Duodenal mucosa (tissue), 2 donors: Measurements from ENCODE around the gene UNC93B1.
A peak's percentile ranks its signal among the peaks of the same experiment; 100 is the strongest.
"Not testable (repeated sequence)": the region's sequence is repeated elsewhere in the genome, so short reads cannot be mapped to it uniquely, and the experiment has no call there.

Experiments used
- H3K27ac ChIP-seq: one replicate; pipeline ENCODE4 v1.7.0; 2013; ENCODE audit warnings: low read depth, low read length
- H3K27me3 ChIP-seq, 2 donors: one replicate each; pipeline ENCODE4 v1.7.0; 2013; ENCODE audit warnings: low read length in 2 of 2, control low read depth in 1 of 2; ENCODE audit not compliant: insufficient read depth in 2 of 2, control insufficient read depth in 1 of 2
- H3K36me3 ChIP-seq, 2 donors: one replicate each; pipeline ENCODE4 v1.7.0; 2013; ENCODE audit warnings: low read length in 2 of 2, control low read depth in 1 of 2; ENCODE audit not compliant: insufficient read depth in 2 of 2, control insufficient read depth in 1 of 2
- H3K4me1 ChIP-seq, 2 donors: one replicate each; pipeline ENCODE4 v1.7.0; 2013; ENCODE audit warnings: low read length in 2 of 2, control low read depth in 1 of 2; ENCODE audit not compliant: insufficient read depth in 2 of 2, control insufficient read depth in 1 of 2
- H3K4me3 ChIP-seq, 2 donors: one replicate each; pipeline ENCODE4 v1.7.0; 2013; ENCODE audit warnings: low read length in 2 of 2, low read depth in 1 of 2
- H3K9ac ChIP-seq, 2 donors: one replicate each; pipeline ENCODE4 v1.7.0; 2013; ENCODE audit warnings: low read length in 2 of 2, low read depth in 1 of 2
- H3K9me3 ChIP-seq, 2 donors: one replicate each; pipeline ENCODE4 v1.7.0; 2013; ENCODE audit warnings: low read length in 2 of 2, control low read depth in 1 of 2; ENCODE audit not compliant: control insufficient read depth in 1 of 2

UNC93B1 gene

GRCh38 chr11:67990546-67991346 lies 13.2 kb downstream of the UNC93B1 start:
- H3K9me3 ChIP-seq, H3K36me3 ChIP-seq, H3K4me3 ChIP-seq, H3K27me3 ChIP-seq, H3K9ac ChIP-seq, H3K4me1 ChIP-seq, H3K27ac ChIP-seq: not testable (repeated sequence)

- H3K27me3 ChIP-seq, H3K9me3 ChIP-seq, H3K9ac ChIP-seq, H3K4me1 ChIP-seq, H3K27ac ChIP-seq, H3K36me3 ChIP-seq, H3K4me3 ChIP-seq: not testable (repeated sequence)
Measured at GRCh38 chr11:67985302-67985701, 18.6 kb downstream of the UNC93B1 start.

GRCh38 chr11:67983951-67984350 lies 19.9 kb downstream of the UNC93B1 start:
- no peak overlapping the region for H3K9ac ChIP-seq
- no peaks in the 10 kb centered on the region for H3K36me3 ChIP-seq
- no peaks in the 10 kb centered on the region for H3K4me1 ChIP-seq
- no peaks in the 10 kb centered on the region for H3K27me3 ChIP-seq
- no peak overlapping the region for H3K27ac ChIP-seq
- H3K9me3 ChIP-seq = no peaks in the 10 kb centered on the region
- no peak overlapping the region for H3K4me3 ChIP-seq

- not testable (repeated sequence) for H3K4me3 ChIP-seq, H3K4me1 ChIP-seq, H3K27me3 ChIP-seq, H3K36me3 ChIP-seq, H3K9me3 ChIP-seq, H3K27ac ChIP-seq, H3K9ac ChIP-seq
Measured at GRCh38 chr11:67982255-67982857, 21.5 kb downstream of the UNC93B1 start.

- H3K9ac ChIP-seq, H3K4me1 ChIP-seq, H3K4me3 ChIP-seq: not testable (repeated sequence)
Measured at GRCh38 chr11:67981226-67981625, 22.7 kb downstream of the UNC93B1 start.

GRCh38 chr11:67978766-67979418 lies 25.0 kb downstream of the UNC93B1 start:
- not testable (repeated sequence) for H3K4me1 ChIP-seq, H3K27ac ChIP-seq, H3K9me3 ChIP-seq, H3K9ac ChIP-seq, H3K27me3 ChIP-seq, H3K36me3 ChIP-seq
- peak overlapping the region in 1 of 2 donors; percentile 32 for H3K4me3 ChIP-seq

More at GRCh38 chr11:67981226-67981625, 22.7 kb downstream of the UNC93B1 start:
- H3K36me3 ChIP-seq, H3K27me3 ChIP-seq, H3K27ac ChIP-seq, H3K9me3 ChIP-seq: not testable (repeated sequence)

GRCh38 chr11:67974746-67975145 lies 29.2 kb downstream of the UNC93B1 start:
- not testable (repeated sequence) for H3K27me3 ChIP-seq, H3K9ac ChIP-seq, H3K4me1 ChIP-seq, H3K9me3 ChIP-seq, H3K36me3 ChIP-seq, H3K4me3 ChIP-seq, H3K27ac ChIP-seq

GRCh38 chr11:67965830-67966348 lies 38.0 kb downstream of the UNC93B1 start:
- not testable (repeated sequence) for H3K9me3 ChIP-seq, H3K27ac ChIP-seq, H3K27me3 ChIP-seq, H3K4me1 ChIP-seq, H3K9ac ChIP-seq, H3K4me3 ChIP-seq, H3K36me3 ChIP-seq

GRCh38 chr11:67964746-67965145 lies 39.2 kb downstream of the UNC93B1 start:
- H3K4me3 ChIP-seq, H3K9me3 ChIP-seq, H3K27me3 ChIP-seq, H3K27ac ChIP-seq, H3K4me1 ChIP-seq, H3K9ac ChIP-seq, H3K36me3 ChIP-seq: not testable (repeated sequence)

- not testable (repeated sequence) for H3K4me1 ChIP-seq, H3K27ac ChIP-seq, H3K27me3 ChIP-seq, H3K4me3 ChIP-seq, H3K9me3 ChIP-seq, H3K9ac ChIP-seq, H3K36me3 ChIP-seq
Measured at GRCh38 chr11:67963879-67964278, 40.0 kb downstream of the UNC93B1 start.
